ENCODE measurements around the gene CLDN6.

Gene CLDN6

DNA sequence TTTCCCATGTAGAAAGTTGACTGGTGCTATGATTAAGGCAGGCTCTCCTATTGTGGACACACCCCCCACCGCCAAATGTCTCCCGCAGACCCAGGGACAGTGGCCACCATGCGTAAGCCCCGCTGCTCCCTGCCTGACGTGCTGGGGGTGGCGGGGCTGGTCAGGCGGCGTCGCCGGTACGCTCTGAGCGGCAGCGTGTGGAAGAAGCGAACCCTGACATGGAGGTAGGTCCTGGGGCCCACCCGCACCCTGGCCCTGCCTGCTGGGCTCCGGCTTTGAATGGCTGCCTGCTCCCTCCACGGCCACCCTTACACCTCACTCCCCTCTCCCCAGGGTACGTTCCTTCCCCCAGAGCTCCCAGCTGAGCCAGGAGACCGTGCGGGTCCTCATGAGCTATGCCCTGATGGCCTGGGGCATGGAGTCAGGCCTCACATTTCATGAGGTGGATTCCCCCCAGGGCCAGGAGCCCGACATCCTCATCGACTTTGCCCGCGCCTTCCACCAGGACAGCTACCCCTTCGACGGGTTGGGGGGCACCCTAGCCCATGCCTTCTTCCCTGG, 32.0 kb upstream of the CLDN6 start:
- TF ChIP-seq, protein P1, sequence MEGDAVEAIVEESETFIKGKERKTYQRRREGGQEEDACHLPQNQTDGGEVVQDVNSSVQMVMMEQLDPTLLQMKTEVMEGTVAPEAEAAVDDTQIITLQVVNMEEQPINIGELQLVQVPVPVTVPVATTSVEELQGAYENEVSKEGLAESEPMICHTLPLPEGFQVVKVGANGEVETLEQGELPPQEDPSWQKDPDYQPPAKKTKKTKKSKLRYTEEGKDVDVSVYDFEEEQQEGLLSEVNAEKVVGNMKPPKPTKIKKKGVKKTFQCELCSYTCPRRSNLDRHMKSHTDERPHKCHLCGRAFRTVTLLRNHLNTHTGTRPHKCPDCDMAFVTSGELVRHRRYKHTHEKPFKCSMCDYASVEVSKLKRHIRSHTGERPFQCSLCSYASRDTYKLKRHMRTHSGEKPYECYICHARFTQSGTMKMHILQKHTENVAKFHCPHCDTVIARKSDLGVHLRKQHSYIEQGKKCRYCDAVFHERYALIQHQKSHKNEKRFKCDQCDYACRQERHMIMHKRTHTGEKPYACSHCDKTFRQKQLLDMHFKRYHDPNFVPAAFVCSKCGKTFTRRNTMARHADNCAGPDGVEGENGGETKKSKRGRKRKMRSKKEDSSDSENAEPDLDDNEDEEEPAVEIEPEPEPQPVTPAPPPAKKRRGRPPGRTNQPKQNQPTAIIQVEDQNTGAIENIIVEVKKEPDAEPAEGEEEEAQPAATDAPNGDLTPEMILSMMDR (IDR thresholded peaks at IDR 0.05), result no peak
- Histone ChIP-seq H3K27ac (no peak overlapping the region), H3K4me3 (no peak overlapping the region)
- no peak for DNase-seq (ENCODE audit: low spot score)

DNA sequence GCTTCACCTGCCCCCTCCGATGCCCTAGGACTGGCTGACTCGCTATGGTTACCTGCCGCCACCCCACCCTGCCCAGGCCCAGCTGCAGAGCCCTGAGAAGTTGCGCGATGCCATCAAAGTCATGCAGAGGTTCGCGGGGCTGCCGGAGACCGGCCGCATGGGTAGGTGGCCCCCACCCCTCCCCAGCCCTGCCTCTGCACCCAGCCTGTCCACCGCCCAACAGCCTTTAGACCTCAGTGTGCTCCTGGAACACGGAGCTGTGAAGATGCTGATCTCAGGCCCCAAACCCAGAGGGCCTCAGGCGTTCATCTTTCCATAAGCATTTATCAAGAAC, 29.4 kb upstream of the CLDN6 start:
- H3K27ac ChIP-seq, result no peak overlapping the region
- DNase-seq (ENCODE audit: low spot score), result no peak
- H3K4me3 ChIP-seq, result no peak overlapping the region
- TF ChIP-seq, protein P1 (IDR thresholded peaks at IDR 0.05), result no peak

DNA sequence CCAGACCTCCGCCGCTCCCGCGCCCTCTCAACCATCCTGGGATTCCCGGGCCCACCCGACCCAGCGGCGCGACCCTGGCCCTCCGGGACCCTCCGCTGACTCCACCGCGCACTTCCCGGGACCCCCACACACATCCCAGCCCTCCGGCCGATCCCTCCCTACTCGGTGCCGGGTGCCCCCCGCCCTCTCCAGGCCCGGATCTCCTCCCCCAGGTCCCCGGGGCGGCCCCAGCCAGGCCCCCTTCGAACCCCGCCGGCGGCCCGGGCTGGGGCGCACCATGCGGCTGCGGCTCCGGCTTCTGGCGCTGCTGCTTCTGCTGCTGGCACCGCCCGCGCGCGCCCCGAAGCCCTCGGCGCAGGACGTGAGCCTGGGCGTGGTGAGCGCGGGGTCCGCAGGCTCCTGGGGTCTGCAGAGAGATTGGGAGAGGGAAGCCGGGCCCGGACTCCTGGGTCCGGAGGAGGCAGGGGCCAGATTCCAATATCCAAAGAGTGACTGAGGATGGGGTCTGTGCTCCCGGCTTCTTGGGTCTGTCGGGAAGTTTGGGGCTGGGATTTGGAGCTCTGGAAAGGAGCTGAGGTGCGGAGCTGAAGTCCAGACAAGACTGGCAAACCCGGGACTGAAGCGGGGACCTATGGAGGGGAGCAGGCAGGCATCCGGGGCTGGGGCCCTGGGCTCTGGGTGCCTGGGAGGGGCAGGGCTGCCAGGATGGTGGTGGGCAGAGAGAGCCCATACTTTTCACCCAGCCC, 28.8 kb upstream of the CLDN6 start:
- no peak for DNase-seq (ENCODE audit: low spot score)
- H3K27ac ChIP-seq, result no peak overlapping the region
- TF ChIP-seq, protein P1 (IDR thresholded peaks at IDR 0.05), result no peak
- H3K4me3 ChIP-seq, result peak overlapping the region; percentile 69

DNA sequence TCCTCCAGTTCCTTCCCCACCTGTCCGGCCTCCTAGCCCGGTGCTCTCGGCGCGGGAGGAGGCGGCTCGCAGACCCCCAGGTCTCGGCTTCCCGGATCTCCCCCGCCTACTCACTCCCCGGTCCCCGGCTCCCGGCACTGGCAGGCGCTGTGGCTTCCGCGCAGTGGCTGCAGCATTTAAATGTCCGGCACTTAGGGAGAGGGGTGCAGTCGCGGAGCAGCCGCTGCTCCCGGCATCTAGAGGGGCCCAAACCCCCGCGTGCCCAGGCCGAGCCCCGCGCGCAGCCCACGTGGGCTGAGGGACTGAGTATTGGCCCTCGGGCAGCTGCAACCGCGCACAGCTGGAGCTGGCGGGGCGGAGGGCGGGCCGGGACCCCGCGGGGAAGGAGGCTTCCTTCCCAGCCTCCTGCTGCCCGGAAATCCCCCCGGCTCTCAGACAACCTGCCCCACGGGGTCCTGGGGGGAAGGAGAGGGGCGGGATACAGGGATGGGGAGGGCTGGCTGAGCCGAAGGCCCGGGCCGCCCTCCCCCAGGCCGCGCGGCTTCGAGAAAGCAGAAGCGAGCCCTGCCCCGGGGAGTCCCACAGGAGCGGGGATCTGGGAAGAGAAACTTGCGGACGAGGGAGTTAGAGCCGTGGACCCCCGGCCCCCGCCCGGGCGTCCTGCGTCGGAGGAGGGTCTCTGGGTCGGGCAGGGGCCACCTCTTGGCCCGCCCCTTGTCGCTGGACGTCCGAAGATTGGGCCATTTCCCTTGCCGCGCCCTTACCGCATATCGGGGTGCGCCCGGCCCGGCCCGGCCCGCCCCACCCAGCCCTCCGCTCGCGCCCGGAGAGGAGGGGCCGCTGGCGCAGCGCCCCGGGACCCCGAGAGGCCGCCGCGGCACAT, 28.0 kb upstream of the CLDN6 start, which contains the start of gene MMP25:
Gene MMP25, plus strand, starts transcription at position 804 of the 883 bp plus-strand sequence. CDS start 357 bp downstream, outside the sequence.
- Histone ChIP-seq H3K4me3 (peak within 1 kb of the TSS; percentile 69), H3K27ac (no peak within 1 kb of the TSS)
- TF ChIP-seq, protein P1 (IDR thresholded peaks at IDR 0.05), result no peak
- no peak for DNase-seq (ENCODE audit: low spot score)

DNA sequence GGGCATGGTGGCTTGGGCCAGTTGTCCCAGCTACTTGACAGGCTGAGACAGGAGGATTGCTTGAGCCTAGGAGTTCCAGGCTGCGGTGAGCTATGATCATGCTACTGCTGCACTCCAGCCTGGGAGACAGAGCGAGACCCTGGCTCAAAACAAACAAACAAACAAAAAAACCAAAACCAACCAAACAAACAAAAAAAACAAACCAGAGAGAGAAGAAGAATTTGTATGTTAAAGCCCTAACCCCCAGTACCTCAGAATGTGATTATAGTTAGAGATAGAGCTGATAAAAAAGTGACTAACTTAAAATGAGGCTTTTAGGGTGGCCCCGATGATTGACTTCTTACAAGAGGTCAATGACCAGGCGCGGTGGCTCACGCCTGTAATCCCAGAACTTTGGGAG, 26.7 kb upstream of the CLDN6 start:
- Histone ChIP-seq H3K4me3 (no peak overlapping the region), H3K27ac (no peak overlapping the region)
- no peak for DNase-seq (ENCODE audit: low spot score)
- TF ChIP-seq, protein P1 (IDR thresholded peaks at IDR 0.05), result no peak

DNA sequence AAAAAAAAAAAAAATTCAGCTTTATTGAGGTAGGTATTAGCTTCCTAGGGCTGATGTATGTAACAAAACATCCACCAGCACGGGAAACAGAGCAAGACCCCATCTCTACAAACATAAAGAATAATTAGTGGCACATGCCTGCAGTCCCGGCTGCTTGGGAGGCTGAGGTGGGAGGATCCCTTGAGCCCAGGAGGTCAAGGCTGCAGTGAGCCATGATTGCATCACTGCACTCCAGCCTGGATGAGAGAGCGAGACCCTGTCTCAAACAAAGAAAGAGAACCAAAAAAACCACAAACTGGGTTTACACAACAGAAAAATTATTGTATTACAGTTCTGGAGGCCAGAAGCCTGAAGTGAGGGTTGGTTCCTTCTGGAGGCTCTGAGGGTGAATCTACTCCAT, 24.4 kb upstream of the CLDN6 start:
- DNase-seq (ENCODE audit: low spot score), result no peak
- TF ChIP-seq, protein P1 (IDR thresholded peaks at IDR 0.05), result no peak
- no peak overlapping the region for H3K27ac ChIP-seq
- H3K4me3 ChIP-seq, result no peak overlapping the region
